DND-41 (cell line): ENCODE results near the gene ADAM21.
A peak's percentile ranks its signal among the peaks of the same experiment; 100 is the strongest.
"Not testable (repeated sequence)": the region's sequence is repeated elsewhere in the genome, so short reads cannot be mapped to it uniquely, and the experiment has no call there.

ENCODE experiments used
- ATAC-seq: fragments of 200-7000 bp; cut with Tn5 transposase; 3 replicates; pipeline ENCODE4 v1.9.1; 2021; ENCODE audit warnings: low read depth; ENCODE audit not compliant: insufficient read depth
- DNase-seq: peaks from one replicate; pipeline ENCODE4 v3.0.0-alpha.2; 2020
- H2AFZ ChIP-seq: 2 replicates; pipeline ENCODE4 v1.6.0; 2012; ENCODE audit warnings: low read depth, low read length
- H3K27ac ChIP-seq: 2 replicates; pipeline ENCODE4 v1.5.1; 2012; ENCODE audit warnings: low read length, inconsistent platforms
- H3K27me3 ChIP-seq: fragments of 200-600 bp; sonication (generic); 2 replicates; pipeline ENCODE4 v1.6.0; 2012; ENCODE audit warnings: low read length, mild to moderate bottlenecking, inconsistent platforms; ENCODE audit not compliant: insufficient read depth, poor library complexity
- H3K36me3 ChIP-seq: 2 replicates; pipeline ENCODE4 v1.5.1; 2012; ENCODE audit warnings: low read length, inconsistent platforms; ENCODE audit not compliant: insufficient read depth
- H3K4me1 ChIP-seq: 2 replicates; pipeline ENCODE4 v1.5.1; 2012; ENCODE audit warnings: mild to moderate bottlenecking, low read length; ENCODE audit not compliant: insufficient read depth
- H3K4me2 ChIP-seq: 2 replicates; pipeline ENCODE4 v1.6.0; 2012; ENCODE audit warnings: mild to moderate bottlenecking, moderate library complexity, low read length, inconsistent platforms; ENCODE audit not compliant: insufficient read depth
- H3K4me3 ChIP-seq, 2 experiments: fragments of 200-600 bp in 1 of 2; shearing (Covaris generic) in 1 of 2; 2 replicates each; pipeline ENCODE4 v1.5.1; 2012 to 2016; ENCODE audit warnings: inconsistent platforms in 2 of 2, low read length in 2 of 2, mild to moderate bottlenecking in 2 of 2, low read depth in 1 of 2, moderate library complexity in 1 of 2
- H3K79me2 ChIP-seq: 2 replicates; pipeline ENCODE4 v1.6.0; 2012; ENCODE audit warnings: low read length, inconsistent platforms; ENCODE audit not compliant: insufficient read depth
- H3K9ac ChIP-seq: 2 replicates; pipeline ENCODE4 v1.6.0; 2012; ENCODE audit warnings: low read depth, mild to moderate bottlenecking, inconsistent platforms, low read length, moderate library complexity
- H3K9me3 ChIP-seq: 2 replicates; pipeline ENCODE4 v1.5.1; 2012; ENCODE audit warnings: low read length, moderate library complexity, mild to moderate bottlenecking, inconsistent platforms; ENCODE audit not compliant: insufficient read depth, severe bottlenecking
- H4K20me1 ChIP-seq: 2 replicates; pipeline ENCODE4 v1.6.0; 2012; ENCODE audit warnings: low read length; ENCODE audit not compliant: insufficient read depth
- EZH2 ChIP-seq: IDR thresholded peaks from 3 replicates; pipeline ENCODE4 v1.6.1; 2012; ENCODE audit warnings: borderline replicate concordance, low read depth, mild to moderate bottlenecking, moderate library complexity, low read length, inconsistent platforms; ENCODE audit not compliant: severe bottlenecking
- TF ChIP-seq, protein P1 (sequence below): IDR thresholded peaks from 2 replicates; pipeline ENCODE4 v1.5.1; 2012; ENCODE audit warnings: borderline replicate concordance, low read length, moderate library complexity, mild to moderate bottlenecking; ENCODE audit not compliant: poor library complexity, severe bottlenecking; ENCODE audit errors: extremely low read depth

Gene ADAM21

DNA sequence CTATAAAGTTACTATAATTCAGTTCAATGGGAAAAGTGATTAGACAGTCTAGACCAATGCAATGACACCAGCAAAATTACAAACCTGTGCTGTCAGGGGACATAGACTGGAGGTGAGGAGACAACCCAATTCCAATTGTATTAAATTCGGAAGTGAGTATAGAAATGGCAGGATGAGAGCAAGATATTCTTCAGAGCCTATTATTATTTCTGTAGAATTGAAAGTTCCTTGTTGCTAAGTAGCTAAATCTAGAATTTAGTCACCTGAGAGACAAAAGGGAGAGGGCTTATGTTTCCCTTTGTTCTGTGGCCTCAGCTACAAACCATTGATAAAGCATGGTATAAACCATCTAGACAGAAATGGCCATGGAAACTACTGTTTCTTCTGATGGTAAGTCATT, at the start of gene ADAM21:
Gene ADAM21 (plus strand): TSS at position 301 of the 400 bp plus-strand sequence. CDS start 5,326 bp downstream, outside the sequence.
- TF ChIP-seq, protein P1, sequence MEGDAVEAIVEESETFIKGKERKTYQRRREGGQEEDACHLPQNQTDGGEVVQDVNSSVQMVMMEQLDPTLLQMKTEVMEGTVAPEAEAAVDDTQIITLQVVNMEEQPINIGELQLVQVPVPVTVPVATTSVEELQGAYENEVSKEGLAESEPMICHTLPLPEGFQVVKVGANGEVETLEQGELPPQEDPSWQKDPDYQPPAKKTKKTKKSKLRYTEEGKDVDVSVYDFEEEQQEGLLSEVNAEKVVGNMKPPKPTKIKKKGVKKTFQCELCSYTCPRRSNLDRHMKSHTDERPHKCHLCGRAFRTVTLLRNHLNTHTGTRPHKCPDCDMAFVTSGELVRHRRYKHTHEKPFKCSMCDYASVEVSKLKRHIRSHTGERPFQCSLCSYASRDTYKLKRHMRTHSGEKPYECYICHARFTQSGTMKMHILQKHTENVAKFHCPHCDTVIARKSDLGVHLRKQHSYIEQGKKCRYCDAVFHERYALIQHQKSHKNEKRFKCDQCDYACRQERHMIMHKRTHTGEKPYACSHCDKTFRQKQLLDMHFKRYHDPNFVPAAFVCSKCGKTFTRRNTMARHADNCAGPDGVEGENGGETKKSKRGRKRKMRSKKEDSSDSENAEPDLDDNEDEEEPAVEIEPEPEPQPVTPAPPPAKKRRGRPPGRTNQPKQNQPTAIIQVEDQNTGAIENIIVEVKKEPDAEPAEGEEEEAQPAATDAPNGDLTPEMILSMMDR: no peak
- no peak for TF ChIP-seq EZH2
- ATAC-seq (no peak), DNase-seq (no peak)
- Histone ChIP-seq H3K4me1 (no peaks in the 10 kb centered on the region), H3K36me3 (no peaks in the 10 kb centered on the region), H3K9me3 (no peaks in the 10 kb centered on the region), H3K4me2 (no peak within 1 kb of the TSS), H3K4me3 (no peak within 1 kb of the TSS), H3K9ac (no peak within 1 kb of the TSS), H3K27me3 (no peaks in the 10 kb centered on the region), H4K20me1 (no peaks in the 10 kb centered on the region), H3K79me2 (no peaks in the 10 kb centered on the region), H3K27ac (no peak within 1 kb of the TSS), H2AFZ (no peak within 1 kb of the TSS)

DNA sequence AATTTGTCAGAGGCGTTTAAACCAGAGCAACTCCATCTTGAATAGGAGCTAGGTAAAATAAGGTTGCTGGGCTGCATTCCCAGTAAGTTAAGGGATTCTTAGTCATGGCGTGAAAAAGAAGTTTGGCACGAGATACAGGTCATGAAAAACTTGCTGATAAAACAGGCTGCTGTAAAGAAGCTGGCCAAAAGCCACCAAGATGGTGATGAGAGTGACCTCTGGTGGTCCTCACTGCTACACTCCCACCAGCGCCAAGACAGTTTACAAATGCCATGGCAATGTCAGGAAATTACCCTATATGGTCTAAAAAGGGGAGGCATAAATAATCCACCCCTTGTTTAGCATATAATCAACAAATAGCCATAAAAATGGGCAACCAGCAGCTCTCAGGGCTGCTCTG, 48.6 kb upstream of the ADAM21 start:
- not testable (repeated sequence) for H3K4me2 ChIP-seq, H3K4me3 ChIP-seq, ATAC-seq, DNase-seq, H3K9ac ChIP-seq, H2AFZ ChIP-seq, H3K27ac ChIP-seq, H3K27me3 ChIP-seq, H4K20me1 ChIP-seq, H3K4me1 ChIP-seq
- peaks cover 18% of the 10 kb centered on the region for H3K79me2 ChIP-seq
- peaks cover 13% of the 10 kb centered on the region for H3K9me3 ChIP-seq
- H3K36me3 ChIP-seq: peaks cover 12% of the 10 kb centered on the region
- TF ChIP-seq, protein P1: peak; percentile 15

DNA sequence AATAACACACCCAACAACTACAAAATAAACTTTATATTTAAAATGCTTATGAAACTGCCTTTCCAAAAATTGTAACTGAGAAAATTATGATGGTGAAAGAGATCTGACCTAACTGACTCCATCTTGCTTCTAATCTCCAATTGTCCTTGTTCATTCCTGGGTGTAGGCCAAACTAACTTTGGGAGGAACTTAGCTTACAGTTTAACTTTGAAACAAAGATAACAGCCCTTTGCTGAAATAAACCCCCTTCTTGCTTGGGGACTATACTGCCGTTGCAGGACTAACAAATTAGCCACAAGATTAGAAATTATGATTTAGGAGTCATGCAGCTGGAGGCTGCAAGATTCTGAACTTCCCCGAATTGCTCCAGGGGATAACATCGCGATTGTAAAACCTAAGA, 45.8 kb upstream of the ADAM21 start:
- not testable (repeated sequence) for H3K9ac ChIP-seq, H3K4me3 ChIP-seq, H4K20me1 ChIP-seq, H3K27ac ChIP-seq, DNase-seq, H3K9me3 ChIP-seq, H3K4me1 ChIP-seq, H3K27me3 ChIP-seq, H2AFZ ChIP-seq, H3K4me2 ChIP-seq, ATAC-seq
- Histone ChIP-seq H3K79me2 (peaks cover 28% of the 10 kb centered on the region), H3K36me3 (peaks cover 13% of the 10 kb centered on the region; the same call in 1 of the 2 replicates)

DNA sequence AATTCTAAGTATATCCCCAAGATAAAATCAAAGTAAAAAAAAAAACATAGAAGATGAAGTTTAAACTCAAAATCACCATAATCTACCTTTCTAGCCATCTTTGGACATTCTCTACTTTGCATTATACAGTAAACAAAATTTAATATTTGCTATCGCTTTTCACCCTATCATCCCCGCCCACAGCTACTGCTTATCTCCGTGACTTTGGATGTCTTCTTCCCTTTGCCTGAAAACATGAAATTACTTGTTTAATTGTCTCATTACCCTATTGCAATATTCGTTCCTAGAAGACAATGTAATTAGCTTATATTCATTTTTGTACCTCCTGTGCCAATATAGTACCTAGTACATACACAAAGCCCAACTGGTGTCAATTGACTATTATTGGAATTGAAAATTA, 44.4 kb upstream of the ADAM21 start:
- DNase-seq (no peak), ATAC-seq (no peak)
- no peak overlapping the region for H2AFZ ChIP-seq
- peaks cover 10% of the 10 kb centered on the region for H4K20me1 ChIP-seq
- H3K9ac ChIP-seq: no peak overlapping the region
- H3K27me3 ChIP-seq: no peaks in the 10 kb centered on the region
- no peaks in the 10 kb centered on the region for H3K9me3 ChIP-seq
- H3K79me2 ChIP-seq: peaks cover 35% of the 10 kb centered on the region
- no peak overlapping the region for H3K4me2 ChIP-seq
- H3K36me3 ChIP-seq: peaks cover 17% of the 10 kb centered on the region; the same call in 1 of the 2 replicates
- H3K27ac ChIP-seq: no peak overlapping the region
- H3K4me1 ChIP-seq: no peaks in the 10 kb centered on the region
- H3K4me3 ChIP-seq: no peak overlapping the region
- TF ChIP-seq, protein P1: no peak
- TF ChIP-seq EZH2: no peak
